GM13977 (cell line): ENCODE results near the gene CCDC88C.
"Not testable (repeated sequence)": the region's sequence is repeated elsewhere in the genome, so short reads cannot be mapped to it uniquely, and the experiment has no call there.

Source experiments
- DNase-seq: peaks from one replicate; pipeline ENCODE4 v3.0.0; 2012; ENCODE audit warnings: low spot score
- in situ Hi-C: fragments of 300-500 bp; cut with MboI; formaldehyde crosslinking; loops from one replicate; pipeline ENCODE4 v1.12.0; 2022; ENCODE audit warnings: low sequenced_read_pairs, low pct_unique_long_range_greater_than_20kb, mixed read lengths, inconsistent platforms; ENCODE audit not compliant: unreplicated experiment
- TF ChIP-seq, protein P1 (sequence below): IDR thresholded peaks from 2 replicates; pipeline ENCODE4 v1.5.1; 2012; ENCODE audit warnings: mild to moderate bottlenecking, control low read depth; ENCODE audit not compliant: insufficient read depth; ENCODE audit errors: extremely low read depth, missing control alignments

CCDC88C gene

DNA sequence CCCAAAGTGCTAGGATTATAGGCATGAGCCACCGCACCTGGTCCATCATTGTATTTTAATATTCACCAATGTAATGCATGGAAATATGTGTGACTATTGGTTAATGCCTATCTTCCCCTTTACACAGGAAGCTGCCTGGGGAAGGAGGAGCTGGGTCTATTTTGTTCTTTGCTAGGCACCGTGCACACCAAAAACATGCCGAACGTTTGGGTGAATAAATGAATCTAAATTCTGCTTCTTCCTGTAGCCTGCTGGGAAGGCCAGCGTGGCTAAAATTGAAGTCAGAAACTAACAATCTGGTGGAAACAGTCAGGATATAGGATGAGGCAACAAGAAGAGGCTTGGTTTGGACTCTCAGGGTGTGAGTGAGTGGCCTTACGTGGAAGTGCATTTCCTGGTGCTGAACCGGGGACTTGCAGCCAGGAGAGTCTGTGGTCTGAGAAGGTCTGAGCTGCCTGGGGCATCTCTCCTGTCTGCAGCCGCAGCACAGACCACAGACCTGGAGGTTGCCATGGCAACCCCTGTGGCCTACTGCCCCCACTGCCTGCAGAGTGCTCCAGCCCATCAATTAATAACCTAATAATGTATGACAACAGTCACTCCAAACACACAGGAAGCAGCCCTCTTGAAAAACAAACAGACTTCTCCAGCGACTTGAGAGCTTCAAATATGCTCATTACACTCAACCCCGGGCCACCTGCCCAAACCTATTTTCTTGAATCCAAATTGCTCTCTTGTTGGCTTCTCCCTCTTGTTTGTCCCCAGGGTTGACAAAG is 167.6 kb downstream of the CCDC88C start:
- DNase-seq, result peak; percentile 83
- in situ Hi-C loops, result no loop called here
- TF ChIP-seq, protein P1, sequence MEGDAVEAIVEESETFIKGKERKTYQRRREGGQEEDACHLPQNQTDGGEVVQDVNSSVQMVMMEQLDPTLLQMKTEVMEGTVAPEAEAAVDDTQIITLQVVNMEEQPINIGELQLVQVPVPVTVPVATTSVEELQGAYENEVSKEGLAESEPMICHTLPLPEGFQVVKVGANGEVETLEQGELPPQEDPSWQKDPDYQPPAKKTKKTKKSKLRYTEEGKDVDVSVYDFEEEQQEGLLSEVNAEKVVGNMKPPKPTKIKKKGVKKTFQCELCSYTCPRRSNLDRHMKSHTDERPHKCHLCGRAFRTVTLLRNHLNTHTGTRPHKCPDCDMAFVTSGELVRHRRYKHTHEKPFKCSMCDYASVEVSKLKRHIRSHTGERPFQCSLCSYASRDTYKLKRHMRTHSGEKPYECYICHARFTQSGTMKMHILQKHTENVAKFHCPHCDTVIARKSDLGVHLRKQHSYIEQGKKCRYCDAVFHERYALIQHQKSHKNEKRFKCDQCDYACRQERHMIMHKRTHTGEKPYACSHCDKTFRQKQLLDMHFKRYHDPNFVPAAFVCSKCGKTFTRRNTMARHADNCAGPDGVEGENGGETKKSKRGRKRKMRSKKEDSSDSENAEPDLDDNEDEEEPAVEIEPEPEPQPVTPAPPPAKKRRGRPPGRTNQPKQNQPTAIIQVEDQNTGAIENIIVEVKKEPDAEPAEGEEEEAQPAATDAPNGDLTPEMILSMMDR, result no peak

DNA sequence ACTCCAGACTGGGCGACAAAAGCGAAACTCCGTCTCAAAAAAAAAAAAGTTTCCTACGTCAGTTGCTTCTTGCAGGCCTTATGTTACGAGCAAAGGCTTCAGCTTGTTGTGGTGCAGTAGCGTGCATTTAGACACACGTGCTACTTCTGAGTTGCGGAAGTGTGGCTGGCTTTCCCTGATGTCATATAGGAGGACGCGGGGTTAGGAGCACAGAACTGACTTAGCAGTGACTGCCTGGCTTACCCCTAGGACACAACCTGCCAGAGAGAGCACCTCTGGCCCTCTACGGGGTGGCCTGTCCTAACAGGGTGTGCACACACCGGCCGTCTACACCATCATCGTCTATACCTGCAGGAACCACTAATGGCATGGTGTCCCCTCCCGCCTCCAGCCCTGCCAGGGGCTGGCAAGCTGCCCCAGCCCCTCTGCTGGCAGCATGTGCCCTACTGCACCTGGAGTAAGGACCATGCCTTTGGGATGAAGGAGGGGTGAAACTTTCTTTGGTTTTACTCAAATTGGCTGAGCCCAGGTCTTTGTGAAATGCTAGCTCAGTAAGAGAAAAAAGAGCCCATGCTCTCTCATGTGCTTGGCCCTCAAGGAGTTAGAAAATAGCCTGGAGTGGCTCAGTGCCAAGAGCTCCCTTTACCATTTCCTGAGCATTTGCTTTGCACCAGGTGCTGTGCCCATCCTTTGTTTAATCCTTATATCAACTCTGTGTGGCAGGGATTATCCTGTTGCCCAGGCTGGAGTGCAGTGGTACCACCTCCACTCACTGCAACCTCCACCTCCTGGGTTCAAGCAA is 171.4 kb downstream of the CCDC88C start:
- TF ChIP-seq, protein P1, result no peak
- in situ Hi-C loops, result no loop called here
- no peak for DNase-seq

DNA sequence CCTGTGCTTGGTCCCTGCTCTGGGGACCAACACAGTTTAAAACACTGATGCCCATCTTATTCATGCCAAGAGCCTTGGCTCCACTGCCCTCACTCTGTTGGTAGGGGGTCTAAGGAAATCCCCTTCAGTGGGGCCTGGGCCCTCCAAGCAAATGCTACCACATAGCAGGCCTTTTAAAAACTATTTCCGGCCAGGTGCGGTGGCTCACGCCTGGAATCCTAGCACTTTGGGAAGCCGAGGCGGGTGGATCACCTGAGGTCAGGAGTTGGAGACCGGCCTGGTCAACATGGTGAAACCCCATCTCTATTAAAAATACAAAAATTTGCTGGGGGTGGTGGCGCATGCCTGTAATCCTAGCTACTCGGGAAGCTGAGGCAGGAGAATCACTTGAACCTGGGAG is 172.0 kb downstream of the CCDC88C start:
- in situ Hi-C loops, DNase-seq: not testable (repeated sequence)

DNA sequence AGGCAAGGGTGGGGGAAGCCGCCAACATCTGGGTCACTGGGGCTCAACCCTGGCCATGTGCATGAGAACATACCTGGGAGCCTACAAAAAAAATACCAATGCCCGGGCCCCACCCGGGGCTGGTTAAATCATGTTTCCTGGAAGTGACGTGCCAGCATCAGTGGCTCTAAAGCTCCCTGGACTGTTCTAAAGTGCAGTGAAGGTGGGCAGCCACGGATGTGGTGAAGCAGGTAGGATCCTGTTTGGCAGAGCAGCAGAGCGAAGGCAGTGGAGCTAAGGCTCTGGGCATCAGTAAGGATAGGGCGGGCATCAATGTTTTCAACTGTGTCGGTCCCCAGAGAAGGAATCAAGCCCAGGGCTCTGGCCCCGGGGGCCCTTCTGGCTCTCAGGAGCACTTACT is 172.6 kb downstream of the CCDC88C start:
- DNase-seq, result no peak
- TF ChIP-seq, protein P1, result no peak
- in situ Hi-C loops, result no loop called here

DNA sequence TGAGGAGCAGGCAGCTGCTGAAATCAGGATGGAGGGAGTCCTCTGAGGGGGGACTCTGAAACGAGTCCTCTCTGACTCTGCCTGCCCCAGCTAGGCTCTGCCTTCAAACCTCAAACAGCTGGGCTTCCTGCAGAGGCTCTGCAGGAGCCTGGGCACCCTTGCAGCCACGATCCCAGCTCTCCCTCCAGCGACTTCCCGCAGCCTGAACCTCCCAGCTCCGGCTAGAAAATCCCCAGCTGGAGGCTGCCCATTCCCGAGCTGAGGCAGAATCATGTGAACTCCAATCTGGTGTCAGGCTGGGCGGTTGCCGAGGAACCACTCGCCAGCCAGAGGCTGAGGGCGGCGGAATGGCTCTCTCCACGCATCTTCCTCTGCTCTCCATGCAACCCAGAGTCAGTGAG is 173.1 kb downstream of the CCDC88C start, which contains the start of gene GPR68:
Gene GPR68 (minus strand): TSS at position 204 of the 401 bp plus-strand sequence. CDS start 9,654 bp downstream, outside the sequence.
- TF ChIP-seq, protein P1, result no peak
- in situ Hi-C loops, result no loop called here
- DNase-seq, result no peak

DNA sequence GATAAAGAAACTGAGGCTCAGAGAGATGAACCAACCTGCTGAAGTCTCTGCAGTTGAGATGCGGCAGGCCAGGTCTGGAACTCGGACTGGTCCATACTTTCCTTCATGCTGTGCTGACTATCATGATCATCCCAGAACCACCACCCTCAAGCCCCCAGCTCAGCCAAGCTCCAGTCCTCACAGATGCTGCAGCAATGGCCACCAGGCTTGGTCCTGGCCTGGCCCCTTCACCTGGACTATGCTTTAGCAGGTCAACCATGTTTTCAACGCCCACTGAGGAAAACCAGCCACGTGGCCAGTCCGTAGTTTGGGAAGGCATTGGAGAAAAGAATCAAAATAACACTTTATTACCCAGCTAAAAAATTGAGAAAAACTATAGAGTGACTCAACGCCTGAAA is 174.5 kb downstream of the CCDC88C start:
- TF ChIP-seq, protein P1, result no peak
- no peak for DNase-seq
- in situ Hi-C loops, result no loop called here

DNA sequence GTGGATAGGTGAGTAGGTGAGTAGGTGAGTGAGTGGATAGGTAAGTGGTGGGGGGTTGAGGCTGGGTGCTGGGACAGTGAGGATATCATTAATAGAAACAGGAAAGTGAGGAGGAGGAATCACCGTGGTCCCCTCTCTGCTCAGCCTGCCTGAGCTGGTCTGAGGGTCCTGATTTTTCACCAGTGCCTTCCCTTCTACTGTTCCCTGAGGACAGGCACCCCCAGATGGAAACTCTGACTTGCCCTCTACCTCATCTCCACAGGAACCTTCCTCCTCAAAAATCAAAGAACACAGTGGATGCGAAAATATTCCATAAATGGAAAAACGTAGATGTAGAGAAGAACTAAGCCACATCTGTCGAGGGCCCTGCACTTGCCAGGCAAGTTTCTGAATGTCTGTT is 175.0 kb downstream of the CCDC88C start:
- TF ChIP-seq, protein P1, result no peak
- in situ Hi-C loops, result no loop called here
- no peak for DNase-seq
